Adipose tissue (tissue), 3 donors: ENCODE measurements around the gene NDUFAF8. TPM values are rescaled to one million over a fixed set of nuclear protein-coding genes. Genes with fewer than 3 reads are reported as not detected.
"Not testable (repeated sequence)": the region's sequence is repeated elsewhere in the genome, so short reads cannot be mapped to it uniquely, and the experiment has no call there.

Source experiments
- H3K27ac ChIP-seq: one replicate; pipeline ENCODE4 v1.5.1; 2013; ENCODE audit warnings: low read depth, low read length
- WGBS, 3 donors: extraction: QIAGEN DNeasy Blood & Tissue Kit; methylation state at CpG; one replicate each; pipeline ENCODE4 v1.1.7; 2013; 5-methylcytosine and 5-hydroxymethylcytosine counted together
- polyA plus RNA-seq, 3 donors: library from polyadenylated mRNA; stranded (reverse); fragments of 200-250 nt; gene quantifications; one replicate each; pipeline ENCODE4 v1.2.3, GENCODE V29; 2013
- donor health status: healthy with polysubstance abuse.
- donor health status: Bipolar disorder and iron deficiency.
- donor health status: healthy.

NDUFAF8 gene
- polyA plus RNA-seq, 3 donors: 17.7 to 56.3 (median 46.2) TPM

DNA sequence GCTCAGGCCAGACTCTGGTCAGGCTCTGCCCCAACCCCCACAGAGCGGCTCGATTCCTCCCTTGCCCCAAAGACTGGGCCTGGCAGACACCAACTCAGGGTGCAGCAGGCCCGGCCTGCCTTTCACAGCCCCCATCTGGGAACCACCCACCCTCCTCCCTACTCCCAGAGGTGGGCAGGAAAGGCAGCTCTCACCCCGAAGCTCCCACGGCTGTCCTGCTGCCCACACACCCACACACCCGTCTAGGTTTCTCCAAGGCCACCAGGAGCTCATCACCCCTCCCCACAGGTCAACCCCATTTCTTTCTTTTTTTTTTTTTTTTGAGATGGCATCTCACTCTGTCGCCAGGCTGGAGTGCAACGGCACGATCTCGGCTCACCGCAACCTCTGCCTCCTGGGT is 20.1 kb upstream of the NDUFAF8 start:
- H3K27ac ChIP-seq: no peak overlapping the region
- WGBS, 3 donors: 92 to 95% (median 94%) methylated on average over 11 of the region's 11 CpGs

DNA sequence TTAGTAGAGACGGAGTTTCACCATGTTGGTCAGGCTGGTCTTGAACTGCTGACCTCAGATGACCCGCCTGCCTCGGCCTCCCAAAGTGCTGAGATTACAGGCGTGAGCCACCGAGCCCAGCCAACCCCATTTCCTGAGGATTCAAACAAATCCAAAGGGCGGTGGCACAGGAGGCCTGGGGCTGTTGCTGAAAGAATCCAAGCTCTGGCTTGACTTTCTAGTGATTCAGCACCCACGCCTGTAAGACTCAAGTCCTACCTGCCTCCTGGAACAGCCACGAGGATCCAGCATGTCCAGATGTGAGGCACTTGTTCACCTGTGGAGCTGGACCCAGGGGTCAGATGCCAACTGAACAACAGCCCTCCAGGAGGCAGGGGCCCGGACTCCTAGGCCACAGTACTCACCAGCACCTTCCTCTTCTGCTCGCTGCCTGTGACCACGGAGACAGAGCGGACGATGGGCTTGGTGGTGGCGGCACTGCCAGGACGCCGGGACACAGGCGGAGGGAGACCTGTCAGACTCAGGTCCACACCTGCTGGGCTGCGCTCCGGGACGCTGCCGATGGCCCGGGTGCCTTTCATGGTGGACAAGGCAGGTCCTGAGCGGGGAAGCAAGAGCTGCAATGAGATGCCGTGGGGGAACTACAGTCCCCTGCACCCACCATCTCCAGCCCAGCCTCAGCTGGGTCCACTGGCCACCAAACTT is 19.5 kb upstream of the NDUFAF8 start:
- H3K27ac ChIP-seq: no peak overlapping the region
- 94 to 97% (median 94%) methylated on average over 24 of the region's 24 CpGs for WGBS, 3 donors

DNA sequence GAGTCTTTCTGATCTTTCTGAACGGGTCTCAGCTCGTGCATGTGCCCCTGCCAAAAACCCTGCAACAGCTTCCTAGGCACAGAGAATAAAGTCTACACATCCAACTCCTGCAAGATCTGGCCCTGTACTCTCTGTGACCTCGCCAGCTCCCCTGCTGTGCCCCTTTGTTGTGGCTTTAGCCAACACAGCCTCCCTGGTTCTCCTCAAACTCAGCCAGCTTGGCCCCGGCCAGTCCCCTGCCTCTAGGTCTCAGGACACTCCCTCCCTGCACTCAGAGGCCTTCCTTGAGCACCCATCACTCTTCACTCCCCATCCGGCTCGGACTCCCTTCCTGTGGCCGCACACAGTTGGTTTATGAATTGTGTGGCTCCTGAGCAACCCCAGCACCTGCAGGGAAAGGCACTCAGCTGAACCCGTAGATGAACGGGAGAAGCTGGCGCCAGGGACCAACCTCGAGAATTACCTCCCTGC is 17.7 kb upstream of the NDUFAF8 start:
- no peak overlapping the region for H3K27ac ChIP-seq
- WGBS, 3 donors: 51 to 79% (median 78%) methylated on average over 11 of the region's 11 CpGs

DNA sequence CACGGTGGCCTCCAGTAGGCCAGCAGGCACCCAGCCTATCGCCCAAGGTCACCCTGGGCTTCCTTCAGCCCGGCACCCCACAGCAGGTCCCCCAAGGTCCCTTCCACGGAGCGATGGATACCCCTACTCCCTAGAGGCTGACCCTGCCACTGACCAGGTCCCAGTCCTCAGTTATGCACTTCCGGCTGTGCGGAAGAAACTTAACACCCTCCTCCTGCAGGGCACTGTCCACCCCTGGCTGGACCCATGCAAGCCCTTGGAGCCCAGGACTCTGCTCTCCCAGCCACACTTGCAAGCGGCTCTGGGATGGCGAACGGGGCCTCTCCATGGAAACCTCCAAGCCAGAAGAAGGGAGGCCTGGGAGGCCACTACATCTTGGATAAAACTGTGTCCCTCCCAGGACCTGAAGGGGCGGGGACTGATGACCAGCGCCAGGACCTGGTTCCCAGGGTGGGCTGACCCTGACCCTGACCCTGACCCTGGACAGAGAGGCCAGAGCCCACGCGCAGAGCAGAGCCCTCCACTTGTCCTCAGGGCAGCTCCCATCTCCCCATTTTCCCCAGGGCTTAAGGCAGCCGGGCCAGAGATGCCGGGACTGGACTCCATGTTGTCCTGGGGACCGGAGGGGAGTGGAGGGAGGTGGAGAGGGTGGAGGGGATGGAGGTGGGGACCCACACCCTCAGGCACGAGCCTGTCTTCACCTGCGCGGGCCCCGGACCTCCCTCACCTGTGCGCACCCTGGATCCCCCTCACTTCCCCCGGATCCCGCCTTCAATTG is 17.1 kb upstream of the NDUFAF8 start:
- H3K27ac ChIP-seq: no peak overlapping the region
- 9 to 23% (median 23%) methylated on average over 23 to 24 of the region's 24 CpGs for WGBS, 3 donors

DNA sequence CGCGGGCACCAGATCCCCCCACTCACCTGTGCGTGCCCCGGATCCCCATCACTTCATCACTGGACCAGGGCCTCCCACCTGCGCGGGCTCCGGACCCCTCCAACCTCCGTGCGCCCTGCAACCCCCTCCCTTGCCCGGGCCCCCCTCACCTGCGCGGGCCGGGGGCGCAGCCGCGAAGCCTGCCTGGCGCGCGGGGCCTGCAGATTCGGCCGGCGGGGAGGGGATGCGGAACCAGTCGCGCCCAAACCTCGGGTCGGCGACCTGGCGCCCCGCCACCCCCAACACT is 16.6 kb upstream of the NDUFAF8 start:
- H3K27ac ChIP-seq: no peak overlapping the region
- 0 to 3% (median 1%) methylated on average over 11 to 30 of the region's 30 CpGs for WGBS, 3 donors

DNA sequence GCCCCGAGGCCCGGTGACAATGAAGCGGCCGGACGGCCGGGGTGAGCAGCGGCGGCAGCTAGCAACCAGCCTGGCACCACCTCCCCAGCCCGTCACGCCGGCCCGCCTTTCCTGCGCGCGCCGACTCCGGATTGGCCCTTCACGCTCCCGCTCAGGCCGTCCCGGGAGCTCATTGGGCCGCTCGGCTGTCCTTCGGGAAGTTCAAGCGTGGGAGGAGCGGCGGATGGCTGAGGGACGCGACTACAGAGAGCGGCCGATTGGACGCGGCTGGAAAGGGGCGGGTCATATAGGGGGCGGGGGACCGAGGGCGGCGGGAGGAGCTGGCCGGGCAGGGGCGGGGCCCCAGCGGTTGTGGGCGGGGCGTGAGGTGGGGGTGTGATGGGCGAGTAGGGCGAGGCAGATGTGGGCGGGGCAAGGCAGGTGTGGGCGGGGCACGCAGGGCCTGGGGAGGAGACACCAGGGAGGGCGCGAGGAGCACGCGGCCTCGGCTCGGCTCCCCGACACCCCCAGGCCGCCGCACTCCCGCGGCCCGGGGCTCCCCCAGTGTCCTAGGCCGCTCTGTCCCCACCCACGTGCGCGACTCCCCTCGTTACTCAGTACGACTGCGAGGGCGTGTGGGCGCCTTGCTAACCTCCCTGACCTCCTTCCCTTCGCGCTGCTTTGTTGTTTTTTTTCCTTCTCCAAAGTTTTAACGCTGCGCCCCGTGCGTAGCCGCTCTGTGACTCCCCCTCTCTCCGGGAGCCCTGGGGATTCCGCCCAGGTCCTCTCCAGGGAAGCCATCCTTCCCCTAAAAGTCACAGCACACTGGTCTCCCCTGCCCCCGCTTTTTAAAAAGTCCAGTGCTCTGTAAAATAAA is 16.0 kb upstream of the NDUFAF8 start, which contains the start of gene CEP131:
CEP131 (minus strand) TSS at position 60 of the 856 bp plus-strand sequence. CDS start 2,909 bp downstream, outside the sequence.
- H3K27ac ChIP-seq: peak within 1 kb of the TSS; percentile 19
- WGBS, 3 donors: 1% methylated on average over 50 to 76 of the region's 79 CpGs

DNA sequence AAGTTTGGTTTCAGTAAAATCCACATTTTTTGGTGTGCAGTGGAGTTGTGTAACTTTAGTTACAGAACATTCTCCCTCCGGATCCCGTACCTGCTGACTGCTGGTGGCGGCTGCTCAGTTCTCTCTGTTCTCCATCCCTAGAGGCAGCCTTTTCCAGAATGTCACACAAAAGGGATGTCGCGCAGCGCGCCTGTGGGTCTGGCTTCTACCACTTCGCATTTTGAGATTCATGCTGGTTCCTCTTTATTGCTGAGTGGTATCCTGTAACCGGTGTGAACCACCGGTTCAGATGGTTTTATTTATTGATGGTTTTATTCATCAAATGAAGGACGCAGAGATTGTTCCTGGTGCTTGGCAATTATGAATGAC is 15.4 kb upstream of the NDUFAF8 start:
- WGBS, 3 donors: 16 to 19% (median 16%) methylated on average over 11 of the region's 11 CpGs
- no peak overlapping the region for H3K27ac ChIP-seq

DNA sequence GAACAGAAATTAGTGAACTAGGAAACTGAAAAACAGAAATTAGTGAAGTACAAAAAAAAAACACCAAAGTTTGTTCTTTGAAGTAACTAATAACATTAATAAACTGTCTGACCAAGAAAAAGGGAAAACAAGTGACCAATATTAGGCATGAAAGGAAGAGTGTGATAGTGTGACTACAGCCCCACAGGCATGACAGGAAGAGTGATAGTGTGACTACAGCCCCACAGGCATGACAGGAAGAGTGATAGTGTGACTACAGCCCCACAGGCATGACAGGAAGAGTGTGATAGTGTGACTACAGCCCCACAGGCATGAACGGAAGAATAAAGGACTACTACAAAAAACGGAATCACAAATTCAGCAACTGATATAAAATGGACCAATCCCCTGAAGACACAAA is 11.5 kb upstream of the NDUFAF8 start:
- H3K27ac ChIP-seq: not testable (repeated sequence)
- WGBS, 3 donors: 43 to 83% (median 49%) methylated on average over 2 of the region's 2 CpGs

DNA sequence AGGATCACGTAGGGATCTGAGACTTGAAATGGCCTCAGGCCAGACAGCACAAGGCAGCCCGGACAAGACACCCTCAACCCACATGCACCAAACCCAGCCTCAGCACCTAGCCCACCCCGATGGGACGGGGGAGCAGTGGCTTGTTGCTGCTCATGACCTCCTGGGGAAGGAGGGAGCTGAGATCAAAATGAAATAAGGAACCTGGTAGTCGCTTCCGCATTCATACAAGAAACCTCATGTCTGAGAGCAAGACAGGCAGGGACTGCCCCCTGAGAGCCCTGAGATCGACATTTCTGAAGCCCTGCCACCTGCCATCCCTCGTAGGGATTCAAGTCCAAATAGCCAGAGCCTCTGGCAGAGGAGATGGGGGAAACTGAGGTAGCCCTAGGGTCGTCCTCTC is 10.7 kb upstream of the NDUFAF8 start:
- no peak overlapping the region for H3K27ac ChIP-seq
- 69 to 81% (median 70%) methylated on average over 9 of the region's 9 CpGs for WGBS, 3 donors

DNA sequence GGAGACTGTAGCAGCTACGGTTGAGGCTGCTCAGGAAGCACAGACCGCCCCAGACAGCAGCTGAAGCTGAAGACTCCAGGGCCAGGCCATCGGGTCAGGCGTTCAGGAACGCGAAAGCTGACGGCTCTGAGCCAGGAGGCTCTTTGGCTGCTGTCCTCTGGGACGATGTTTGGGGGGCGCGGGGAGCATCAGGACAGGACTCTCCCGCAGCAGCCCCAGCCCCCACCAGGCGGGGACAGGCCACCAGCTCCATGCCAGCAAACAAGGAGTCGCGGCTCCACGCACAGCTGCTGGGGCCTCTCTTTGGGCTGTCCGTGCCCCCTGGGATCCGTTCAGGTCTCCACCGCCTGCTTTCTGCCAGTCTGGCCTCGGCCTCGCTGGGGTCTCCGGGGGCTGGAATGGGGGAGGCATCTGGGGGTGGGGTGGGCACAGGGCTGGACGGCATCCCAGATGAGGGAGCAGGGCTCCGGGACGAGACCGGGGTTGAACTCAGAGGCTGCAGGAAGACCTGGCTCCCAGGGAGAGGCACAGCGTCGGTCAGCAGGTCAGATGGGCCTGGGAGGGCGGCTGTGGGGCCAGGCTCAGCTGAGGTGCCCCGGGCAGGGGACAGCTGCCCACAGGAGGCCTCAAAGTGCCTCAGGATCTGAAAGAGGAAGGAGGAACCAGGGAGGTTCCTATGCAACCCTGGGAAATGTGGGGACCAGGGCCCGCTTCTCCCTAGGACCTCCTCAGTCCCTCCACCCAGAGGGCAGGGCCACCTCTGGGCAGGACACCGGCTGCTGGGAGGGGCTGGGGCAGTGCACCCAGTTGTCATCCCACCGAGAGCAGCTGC is 10.1 kb upstream of the NDUFAF8 start:
- no peak overlapping the region for H3K27ac ChIP-seq
- WGBS, 3 donors: 79 to 87% (median 84%) methylated on average over 27 to 32 of the region's 32 CpGs

DNA sequence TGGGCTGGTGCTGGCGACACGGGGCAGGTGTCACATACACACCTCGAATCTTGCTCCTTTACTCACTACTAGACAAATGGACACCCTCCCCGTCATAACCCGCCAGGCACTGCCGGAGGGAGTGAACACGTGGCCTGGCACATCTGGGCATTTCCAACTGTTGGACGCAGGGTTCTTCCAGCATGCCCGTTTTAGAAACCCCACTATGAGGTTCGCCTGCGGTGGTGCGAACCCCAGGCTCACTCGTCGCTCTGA is 9.5 kb upstream of the NDUFAF8 start:
- no peak overlapping the region for H3K27ac ChIP-seq
- whole genome bisulfite sequencing, 3 donors: 94 to 96% (median 95%) methylated on average over 14 of the region's 14 CpGs

DNA sequence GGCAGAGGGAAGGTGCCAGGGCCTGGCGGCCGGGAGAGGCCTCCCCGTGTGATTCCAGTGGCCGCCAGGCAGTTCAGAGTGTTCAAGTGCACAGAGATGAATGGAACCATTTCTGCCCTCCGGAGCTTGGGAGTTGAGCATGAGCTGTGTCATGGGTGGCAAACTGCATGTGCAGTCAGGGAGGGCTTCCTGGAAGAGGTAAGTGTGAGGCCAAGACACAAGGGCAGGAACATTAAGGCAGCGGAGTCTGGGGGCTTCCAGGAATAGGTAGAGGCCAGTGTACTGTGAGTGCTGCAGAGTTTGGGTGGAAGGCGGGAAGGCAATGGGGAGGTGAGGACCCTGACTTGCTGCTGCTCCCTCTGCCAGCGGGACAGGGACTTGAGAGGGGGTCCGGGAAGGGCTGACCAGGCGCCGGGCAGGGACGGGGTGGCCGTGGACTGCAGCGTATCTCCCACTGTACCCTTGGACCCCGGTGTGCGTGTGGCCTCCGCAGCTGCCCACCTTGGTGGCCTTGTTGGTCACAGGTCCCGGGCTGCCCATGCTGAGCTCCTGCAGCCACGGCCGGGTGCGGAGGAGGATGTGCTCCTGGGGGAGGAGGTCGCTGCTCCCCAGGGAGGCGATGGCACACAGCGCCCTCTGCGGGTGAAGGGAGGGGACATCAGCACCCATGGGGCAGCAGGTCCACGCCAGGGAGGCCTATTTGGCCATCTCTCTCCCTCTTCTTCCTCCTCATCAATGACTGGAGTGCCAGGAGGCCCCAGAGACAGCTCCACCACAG is 8.9 kb upstream of the NDUFAF8 start:
- 90 to 93% (median 92%) methylated on average over 26 of the region's 26 CpGs for WGBS, 3 donors
- no peak overlapping the region for H3K27ac ChIP-seq

DNA sequence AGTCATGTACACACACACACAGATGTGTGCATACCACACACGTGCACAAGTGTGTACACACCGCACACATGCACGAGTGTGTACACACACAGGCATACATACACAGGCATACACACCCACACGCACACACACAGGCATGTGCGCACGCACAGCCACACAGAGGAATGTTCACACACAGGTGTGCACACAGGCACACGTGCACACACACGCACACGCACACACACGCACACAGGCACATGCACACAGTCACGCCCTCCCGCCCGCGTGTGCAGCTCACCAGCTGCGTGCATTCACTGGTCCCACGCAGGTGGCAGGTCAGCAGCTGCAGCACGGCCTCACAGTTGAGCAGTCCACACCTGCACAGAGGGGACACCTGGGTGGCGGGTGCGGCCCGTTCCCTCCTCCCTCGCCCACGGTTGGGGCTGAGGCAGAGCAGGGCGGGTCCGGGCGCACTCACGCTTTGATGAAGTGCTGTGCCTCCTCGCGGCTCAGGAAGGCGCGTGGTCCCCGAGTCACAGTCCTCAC is 7.9 kb upstream of the NDUFAF8 start:
- no peak overlapping the region for H3K27ac ChIP-seq
- 92% methylated on average over 29 to 31 of the region's 31 CpGs for WGBS, 3 donors

DNA sequence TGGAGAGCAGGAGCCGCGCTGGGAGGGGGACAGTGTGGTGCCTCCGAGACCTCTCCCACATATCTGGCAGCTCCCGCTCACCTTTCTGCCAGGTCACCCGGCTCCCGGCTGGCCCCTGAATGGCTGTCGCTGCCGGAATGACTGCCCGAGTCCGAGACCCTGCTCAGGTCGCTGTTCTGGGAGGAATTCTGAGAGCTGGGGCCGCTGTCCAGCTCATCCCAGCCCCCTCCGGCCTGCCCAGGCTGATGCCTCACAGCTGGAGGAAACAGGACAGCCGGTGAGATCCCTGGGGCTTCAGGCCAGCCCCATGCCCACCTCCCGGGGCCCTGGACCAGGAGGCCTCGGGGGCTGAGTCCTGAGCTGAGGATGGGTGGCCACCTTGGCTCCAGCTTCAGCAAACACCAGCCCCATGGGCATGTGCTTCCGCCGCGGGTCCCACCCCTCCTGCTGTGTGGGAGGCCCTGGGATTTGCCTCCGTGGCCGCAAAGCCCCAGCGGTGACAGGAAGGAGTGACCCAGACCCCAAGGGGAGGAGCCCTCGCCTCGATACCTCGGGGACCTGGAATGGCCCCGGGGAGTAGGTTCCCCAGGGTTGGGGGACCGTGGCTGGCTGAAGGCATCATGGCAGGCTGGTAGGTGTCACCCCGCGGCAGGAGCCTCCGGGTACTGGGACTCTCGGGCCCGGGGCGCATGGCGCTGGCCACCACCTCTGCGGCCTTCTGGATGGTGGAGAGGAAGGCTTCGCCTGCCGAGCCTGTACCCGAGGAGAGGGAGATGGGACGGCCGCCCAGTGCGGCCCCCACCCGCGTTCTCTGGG is 7.1 kb upstream of the NDUFAF8 start:
- no peak overlapping the region for H3K27ac ChIP-seq
- WGBS, 3 donors: 92 to 93% (median 92%) methylated on average over 40 to 43 of the region's 43 CpGs

DNA sequence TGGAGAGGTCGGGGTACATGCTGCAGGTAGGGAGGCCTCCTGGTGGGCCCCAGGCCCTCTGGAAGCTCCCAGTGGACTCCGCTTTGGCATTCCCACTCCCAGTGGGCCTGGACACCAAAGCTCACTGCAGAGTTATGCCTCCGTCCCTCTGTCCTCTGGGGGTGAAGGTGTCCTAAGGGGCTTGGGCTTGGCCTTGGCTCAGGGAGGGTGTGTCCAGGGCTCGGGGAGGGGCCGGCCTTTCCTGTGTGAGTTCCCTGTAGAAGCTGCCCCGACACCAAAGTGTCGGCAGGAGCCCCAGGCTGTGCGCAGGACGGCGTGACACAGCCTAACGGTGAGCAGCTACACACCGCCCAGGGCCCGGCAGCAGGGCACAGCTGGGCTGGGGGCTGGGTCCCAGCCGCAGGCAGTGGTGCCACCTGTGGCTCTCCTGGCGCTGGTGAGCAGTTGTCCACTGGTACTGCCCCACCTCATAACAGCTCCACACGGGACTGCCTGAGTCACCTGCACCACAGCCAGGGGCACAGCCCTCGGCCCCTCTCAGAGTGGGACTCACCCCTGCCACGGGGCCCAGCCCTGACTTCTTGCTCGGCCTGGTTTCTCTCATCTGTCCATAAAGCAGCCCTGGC is 6.4 kb upstream of the NDUFAF8 start:
- H3K27ac ChIP-seq: no peak overlapping the region
- 90 to 92% (median 92%) methylated on average over 19 of the region's 19 CpGs for WGBS, 3 donors

DNA sequence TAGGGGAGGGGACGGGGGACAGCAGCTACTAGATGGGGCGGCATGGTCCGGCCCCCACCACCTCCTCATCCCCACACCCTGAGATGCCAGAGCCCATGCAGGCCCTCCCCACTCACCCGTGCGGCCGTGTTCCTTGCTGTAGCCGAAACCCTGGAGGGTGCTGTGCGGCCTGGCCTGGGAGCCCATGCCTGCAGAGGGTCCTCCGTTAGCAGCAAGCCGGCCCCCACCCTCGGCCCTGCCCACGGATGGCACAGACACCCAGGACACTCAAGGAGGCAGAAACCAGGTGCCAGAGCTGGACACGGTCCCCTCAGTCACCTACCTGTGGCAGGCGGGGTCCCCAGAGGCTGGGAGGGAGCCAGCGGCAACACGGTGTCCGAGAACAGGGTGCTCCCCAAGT is 5.8 kb upstream of the NDUFAF8 start:
- WGBS, 3 donors: 89 to 94% (median 91%) methylated on average over 16 to 17 of the region's 17 CpGs
- H3K27ac ChIP-seq: no peak overlapping the region
